Stomach (tissue), 4 donors: ENCODE data around the gene SMARCA4.

ENCODE experiments used
- CTCF ChIP-seq, 7 experiments: fragments of 450-650 bp in 4 of 7; fragments of 200-600 bp in 3 of 7; sonication (generic) in 3 of 7; IDR thresholded peaks; one replicate each; pipeline ENCODE4 v1.5.1; 2016 to 2019; ENCODE audit warnings: antibody characterized with exemption in 7 of 7, control low read depth in 2 of 7, mild to moderate bottlenecking in 1 of 7
- POLR2A ChIP-seq, 4 donors: fragments of 450-650 bp; IDR thresholded peaks; one replicate each; pipeline ENCODE4 v1.6.1; 2016; ENCODE audit warnings: antibody characterized with exemption in 4 of 4, control low read depth in 2 of 4, mild to moderate bottlenecking in 1 of 4, moderate library complexity in 1 of 4

DNA sequence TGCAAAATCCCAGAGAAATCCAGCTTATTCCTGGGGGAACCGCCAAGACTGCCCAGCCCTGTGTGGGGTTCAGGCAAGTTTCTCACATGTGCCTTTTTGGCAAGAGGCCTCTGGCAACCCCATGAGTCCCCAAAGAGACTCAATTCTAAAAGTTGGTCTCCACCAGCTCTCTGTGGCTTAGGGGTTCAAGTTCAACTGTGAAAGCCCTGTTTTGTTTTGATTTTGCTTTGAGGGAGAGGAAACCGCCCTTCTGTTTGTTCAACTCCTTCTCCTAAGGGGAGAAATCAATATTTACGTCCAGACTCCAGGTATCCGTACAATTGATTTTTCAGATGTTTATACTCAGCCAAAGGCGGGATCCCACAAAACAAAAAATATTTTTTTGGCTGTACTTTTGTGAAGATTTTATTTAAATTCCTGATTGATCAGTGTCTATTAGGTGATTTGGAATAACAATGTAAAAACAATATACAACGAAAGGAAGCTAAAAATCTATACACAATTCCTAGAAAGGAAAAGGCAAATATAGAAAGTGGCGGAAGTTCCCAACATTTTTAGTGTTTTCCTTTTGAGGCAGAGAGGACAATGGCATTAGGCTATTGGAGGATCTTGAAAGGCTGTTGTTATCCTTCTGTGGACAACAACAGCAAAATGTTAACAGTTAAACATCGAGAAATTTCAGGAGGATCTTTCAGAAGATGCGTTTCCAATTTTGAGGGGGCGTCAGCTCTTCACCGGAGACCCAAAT lies 127.8 kb downstream of the SMARCA4 start:
- TF ChIP-seq CTCF (IDR thresholded peaks at IDR 0.05) (no peak), POLR2A (IDR thresholded peaks at IDR 0.05) (no peak)
